Body of pancreas (tissue), 4 donors: ENCODE measurements around the gene RALA.

Experiments
- CTCF ChIP-seq, 7 experiments: fragments of 450-650 bp in 4 of 7; fragments of 200-600 bp in 3 of 7; sonication (generic) in 3 of 7; IDR thresholded peaks; one replicate each; pipeline ENCODE4 v1.5.1; 2016 to 2019; ENCODE audit warnings: antibody characterized with exemption in 7 of 7
- POLR2A ChIP-seq, 3 donors: fragments of 450-650 bp; IDR thresholded peaks; one replicate each; pipeline ENCODE4 v1.6.1; 2016; ENCODE audit warnings: antibody characterized with exemption in 3 of 3, mild to moderate bottlenecking in 2 of 3

DNA sequence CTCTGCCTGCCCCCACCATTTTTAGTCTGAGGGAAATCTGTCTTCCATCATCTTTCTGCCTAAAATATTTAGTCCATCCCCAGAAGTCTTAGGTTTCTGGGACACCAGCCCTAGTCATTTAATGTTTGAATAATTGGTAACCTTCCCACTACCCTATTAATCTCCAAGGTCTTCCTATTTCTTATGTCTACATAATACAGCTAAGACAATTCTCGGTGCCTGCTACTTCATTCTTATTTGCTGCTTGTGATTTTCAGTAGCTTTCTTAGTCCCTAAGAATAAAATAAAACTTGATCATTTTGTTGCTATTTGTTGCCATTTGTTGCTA is 11.1 kb downstream of the RALA start:
- TF ChIP-seq CTCF (IDR thresholded peaks at IDR 0.05), result no peak
- TF ChIP-seq POLR2A (IDR thresholded peaks at IDR 0.05), result no peak
